HG02938 (cell line): ENCODE measurements around the gene TET3.

ENCODE experiments used
- ATAC-seq: cut with Tn5 transposase; IDR thresholded peaks from one replicate; pipeline ENCODE4 v1.9.1; 2021; ENCODE audit warnings: mild to moderate bottlenecking, moderate library complexity; ENCODE audit not compliant: unreplicated experiment

The TET3 gene

GRCh38 chr2:74027496-74027895 is 42.8 kb downstream of the TET3 start:
- ATAC-seq = no peak

GRCh38 chr2:74028290-74028689 is 43.6 kb downstream of the TET3 start:
- ATAC-seq = no peak

- no peak for ATAC-seq
These were observed 44.0 kb downstream of the TET3 start for GRCh38 chr2:74028741-74029140.

- ATAC-seq = no peak
These were observed 45.1 kb downstream of the TET3 start for GRCh38 chr2:74029714-74030397.

- no peak for ATAC-seq
These were observed 46.5 kb downstream of the TET3 start for GRCh38 chr2:74031221-74031620.

GRCh38 chr2:74031959-74032287 is 47.2 kb downstream of the TET3 start:
- no peak for ATAC-seq

GRCh38 chr2:74033375-74033774 is 48.7 kb downstream of the TET3 start:
- ATAC-seq = no peak
